Skin of body (tissue), 2 donors: ENCODE data around the gene ACIN1. TPM values are rescaled to one million over a fixed set of nuclear protein-coding genes. Genes with fewer than 3 reads are reported as not detected.
A peak's percentile ranks its signal among the peaks of the same experiment; 100 is the strongest.
"Not testable (repeated sequence)": the region's sequence is repeated elsewhere in the genome, so short reads cannot be mapped to it uniquely, and the experiment has no call there.

Experiments
- DNase-seq: peaks from one replicate; lab custom pipeline; 2025; lab: John Stamatoyannopoulos, UW
- total RNA-seq: library from RNA; depleted of rRNA; stranded (reverse); fragments of >200 nt; gene quantifications from one replicate; pipeline ENCODE4 v1.2.3, GENCODE V29; 2014

Gene ACIN1
- total RNA-seq, 1 donor from 2014 or later: 93.9 TPM

DNA sequence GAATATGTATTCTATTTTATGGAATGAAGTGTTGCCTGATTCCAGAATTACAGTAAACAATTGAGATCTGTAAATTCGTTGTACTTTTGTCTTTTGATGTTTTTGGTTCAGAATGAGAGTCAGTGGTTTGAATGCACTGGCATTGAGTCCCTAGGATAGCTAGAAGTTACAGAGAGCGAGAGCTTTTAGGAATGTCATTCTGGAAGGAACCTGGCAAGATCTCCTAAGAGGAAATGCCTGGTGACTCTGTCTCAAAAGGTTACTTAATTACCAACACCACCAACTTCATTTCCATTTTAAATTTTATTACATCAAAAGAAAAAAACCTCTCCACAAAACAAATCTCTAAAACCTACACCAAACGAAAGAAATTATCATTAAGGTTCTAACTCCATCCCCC is 30.1 kb upstream of the ACIN1 start:
- DNase-seq: no peak

DNA sequence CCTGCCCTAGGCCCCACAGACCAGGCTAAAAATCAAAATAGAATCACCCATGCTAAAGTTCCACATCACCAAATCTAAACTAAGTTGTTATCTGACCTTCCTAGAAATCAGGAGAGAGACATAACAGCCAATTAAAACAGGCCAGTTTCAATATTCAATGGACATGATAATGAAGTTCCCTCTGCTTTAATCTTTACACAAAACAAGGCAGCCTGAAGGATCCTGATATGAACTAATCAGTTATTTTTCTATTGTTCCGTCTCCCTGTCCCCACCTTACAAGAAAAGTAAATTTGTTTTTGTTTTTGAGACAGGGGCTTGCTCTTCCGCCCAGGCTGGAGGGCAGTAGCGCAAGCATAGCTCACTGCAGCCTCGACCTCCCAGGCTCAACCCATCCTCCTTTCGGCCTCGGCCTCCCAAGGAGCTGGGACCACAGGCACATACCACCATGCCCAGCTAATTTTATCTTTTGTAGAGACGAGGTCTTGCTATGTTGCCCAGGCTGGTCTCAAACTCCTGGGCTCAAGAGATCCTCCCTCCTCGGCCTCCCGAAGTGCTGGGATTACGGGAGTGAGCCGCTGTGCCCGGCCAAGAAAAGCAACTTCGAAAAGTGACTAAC is 29.5 kb upstream of the ACIN1 start:
- DNase-seq: no peak

DNA sequence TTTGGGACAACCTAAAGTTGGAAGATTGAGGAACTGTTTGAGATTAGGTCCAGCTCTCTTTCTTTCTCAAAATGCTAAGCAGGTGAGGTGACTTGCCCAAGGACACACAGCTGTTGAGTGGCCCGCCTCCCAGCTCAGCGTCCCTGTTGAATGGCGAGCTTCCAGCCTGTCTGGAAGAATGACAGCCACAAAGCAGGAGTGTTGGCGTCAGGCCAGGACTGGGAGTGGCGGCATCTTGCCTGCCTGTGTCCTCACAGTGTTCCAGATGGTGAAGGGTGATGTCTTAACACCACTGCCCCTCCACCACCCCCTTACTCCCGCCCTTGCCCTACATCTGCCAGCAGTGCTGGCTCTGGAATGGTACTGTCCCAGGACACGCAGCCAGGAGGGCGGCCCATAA is 28.5 kb upstream of the ACIN1 start:
- no peak for DNase-seq

DNA sequence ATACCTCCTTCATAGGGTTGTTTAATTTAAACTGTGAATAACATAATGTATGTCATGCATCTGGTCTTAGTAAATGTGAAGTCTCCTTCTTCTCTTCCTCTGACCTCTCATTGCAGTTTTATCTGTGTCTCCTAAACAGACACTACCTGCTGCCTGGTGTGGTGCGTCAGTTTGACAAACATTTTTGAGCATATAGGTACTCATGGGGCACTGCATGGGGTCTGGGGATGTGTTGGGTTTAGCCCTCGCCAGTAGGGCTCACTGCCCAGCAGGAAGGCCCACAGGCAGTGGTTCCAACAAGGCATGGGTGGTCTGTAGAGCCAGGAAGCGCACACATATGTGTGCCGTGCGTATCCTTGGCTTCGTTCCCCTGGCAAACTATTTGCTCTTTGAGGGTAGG is 27.1 kb upstream of the ACIN1 start:
- no peak for DNase-seq

DNA sequence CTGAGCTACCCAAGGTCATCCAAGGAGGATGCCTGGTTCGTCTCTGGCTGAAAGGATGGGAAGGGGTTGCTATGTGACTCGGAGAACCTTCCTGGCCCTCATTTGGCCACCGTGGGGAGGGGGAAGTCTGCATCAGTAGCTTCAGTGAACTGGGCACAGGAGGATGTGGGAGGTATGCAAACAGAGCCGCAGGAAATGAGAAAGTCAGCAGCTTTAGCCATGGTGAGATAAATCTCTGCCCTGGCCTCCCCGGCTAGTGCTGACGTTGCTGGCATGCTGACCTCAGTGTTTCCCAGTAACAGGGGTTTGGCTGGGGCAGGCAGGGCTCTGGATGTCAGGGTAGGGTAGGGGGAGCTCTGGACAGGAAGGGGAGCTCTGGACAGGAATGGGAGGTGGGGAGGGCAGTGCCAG is 26.4 kb upstream of the ACIN1 start:
- no peak for DNase-seq

DNA sequence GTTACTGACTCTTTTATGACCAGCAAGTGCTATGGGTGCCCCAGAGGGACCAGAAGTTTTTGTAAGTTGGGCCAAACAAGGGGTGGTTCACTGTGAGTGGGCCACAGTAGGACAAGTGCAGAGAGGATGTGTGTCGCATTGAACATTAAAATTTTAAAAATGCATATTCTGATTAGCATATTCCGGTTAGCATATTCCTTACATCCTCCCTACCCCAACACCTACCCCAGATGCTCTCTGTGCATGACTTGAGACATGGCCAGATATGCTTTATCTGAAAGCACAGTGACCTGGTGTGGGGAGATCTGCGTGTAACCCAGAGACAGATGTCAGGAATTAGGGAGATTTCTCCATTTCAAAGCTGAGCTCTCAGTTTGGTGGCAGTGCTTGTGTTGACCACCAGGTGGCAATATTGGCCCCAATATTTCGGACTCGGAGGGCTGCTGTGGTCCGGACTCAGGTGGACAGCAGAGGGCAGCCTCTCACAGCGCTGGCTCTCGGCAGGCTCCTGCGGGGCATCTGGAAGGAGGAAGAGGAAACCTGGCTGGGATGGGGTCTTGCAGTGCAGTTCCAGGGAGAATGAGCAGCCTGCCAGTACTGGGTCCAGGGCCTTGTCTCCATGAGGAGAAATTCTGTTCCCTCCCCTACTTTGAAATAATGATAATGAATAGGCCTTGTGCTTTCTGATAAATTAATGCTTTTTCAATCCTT is 25.8 kb upstream of the ACIN1 start:
- DNase-seq: peak; percentile 85

DNA sequence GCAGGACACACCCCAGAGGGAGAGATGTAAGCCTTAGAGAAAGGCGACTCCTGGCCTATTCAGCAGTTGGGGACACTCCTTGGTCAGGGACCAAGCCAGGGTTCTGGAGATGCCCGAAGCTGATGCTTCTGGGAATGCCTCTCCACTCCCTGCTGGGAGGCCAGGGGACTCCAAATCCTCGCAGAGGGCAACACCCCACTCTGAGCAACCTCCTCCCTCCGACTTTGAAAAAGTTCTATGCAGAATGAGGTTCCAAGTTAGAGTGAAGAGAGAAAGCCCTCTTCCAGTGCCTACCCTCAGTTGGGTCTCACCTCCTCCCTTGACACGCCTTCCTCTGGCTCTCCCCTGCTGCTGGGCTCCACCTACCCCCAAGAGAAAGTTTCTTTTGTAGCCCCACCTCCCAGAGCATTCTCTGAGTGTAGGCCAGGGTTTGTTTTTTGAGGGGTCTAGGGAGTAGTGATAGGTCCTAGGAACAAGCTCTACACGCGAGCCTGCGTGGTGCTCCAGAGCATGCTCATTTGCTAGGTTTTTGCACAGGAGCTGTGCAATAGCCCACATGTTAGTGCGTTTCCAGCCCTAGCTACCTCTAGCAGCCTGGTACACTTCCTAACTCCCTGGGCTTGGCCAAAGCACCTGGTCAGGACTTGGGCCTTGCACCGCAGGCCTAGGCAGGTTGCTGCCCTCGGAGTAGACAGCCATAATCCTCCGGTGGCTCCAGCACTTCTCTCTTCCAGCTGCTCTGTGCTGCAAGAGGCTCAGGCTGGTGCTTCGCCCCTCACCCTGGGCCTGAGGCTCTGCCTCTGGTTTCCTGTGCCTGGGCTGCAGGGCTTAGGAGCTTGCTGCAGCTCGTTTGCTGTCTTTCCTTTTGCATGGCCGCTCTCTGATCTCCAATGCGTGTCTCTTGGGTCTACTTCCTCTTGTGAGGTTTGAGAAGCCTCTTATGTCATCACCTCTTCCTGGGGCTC is 24.7 kb upstream of the ACIN1 start:
- DNase-seq: no peak

DNA sequence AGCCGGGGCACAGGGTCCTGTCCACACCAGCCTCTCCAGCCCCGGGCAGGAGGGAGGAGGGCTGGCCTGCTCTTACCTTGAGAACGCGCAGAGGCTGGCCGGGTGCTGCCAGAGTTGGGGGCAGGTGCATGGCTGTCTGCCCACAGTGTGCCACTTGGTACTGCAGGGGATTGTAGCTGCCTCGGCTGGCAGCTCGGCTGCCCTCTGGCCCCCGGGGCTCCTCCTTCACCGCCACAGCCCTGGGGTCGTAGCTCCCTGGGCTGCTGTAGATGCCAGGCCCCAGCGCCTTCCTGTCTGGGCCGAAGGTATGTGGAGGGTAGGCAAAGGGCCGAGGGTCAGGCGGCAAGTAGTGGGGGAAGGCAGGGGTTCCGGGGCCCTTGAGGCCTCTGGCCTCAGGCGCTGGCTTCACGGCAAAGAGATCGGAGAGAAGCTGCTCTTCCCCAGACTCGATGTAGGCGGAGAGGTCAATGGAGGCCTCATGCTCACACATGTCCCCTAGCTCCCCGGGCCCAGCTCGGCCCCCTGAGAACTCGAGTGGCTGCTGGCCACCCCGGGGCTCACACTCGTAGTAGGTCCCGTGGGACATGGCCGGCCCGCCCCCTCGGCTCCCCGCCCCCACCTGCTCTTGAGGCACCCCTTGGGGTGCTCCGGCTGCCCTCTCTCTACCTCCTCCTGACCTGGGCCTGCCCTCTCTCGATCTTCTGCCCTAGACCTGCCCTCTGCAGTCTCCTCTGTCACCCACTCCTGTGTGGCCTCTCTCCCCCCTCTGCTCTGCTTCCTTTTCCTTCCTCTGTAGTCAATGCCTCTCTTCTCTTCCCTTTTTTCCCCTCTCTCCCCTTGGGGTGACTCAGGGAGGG is 23.8 kb upstream of the ACIN1 start, which contains the start of gene CEBPE:
Gene CEBPE, minus strand, starts transcription at position 750 of the 857 bp plus-strand sequence. Its CDS starts 164 bp downstream, at position 586.
- DNase-seq: no peak

DNA sequence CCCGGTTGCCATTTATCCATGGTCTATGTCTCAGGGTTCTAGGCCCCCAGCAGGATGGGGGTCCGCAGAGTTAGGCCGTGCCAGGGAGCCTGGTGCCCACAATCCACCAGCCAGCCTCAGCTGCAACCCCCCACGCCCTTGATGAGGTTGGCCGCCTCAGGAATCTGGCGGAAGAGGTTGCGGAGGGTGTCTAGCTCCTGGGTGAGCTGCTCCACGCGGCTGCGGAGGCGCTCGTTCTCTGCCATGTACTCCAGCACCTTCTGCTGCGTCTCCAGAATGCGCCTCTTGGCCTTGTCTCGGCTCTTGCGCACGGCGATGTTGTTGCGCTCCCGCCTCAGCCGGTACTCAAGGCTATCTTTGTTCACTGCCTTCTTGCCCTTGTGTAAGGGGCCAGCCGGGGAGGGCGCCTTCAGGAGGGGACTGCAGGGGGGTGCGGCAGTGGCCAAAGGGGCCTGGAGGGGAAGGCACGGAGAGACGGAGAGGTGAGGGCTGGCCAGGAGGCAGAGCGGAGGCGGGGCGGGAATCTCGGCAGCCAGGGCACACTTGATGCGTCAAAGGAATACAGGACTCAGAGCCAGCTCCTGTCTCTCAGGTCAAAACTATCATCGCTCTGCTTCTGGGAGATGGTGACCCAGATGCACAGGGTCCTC is 22.6 kb upstream of the ACIN1 start:
- DNase-seq: no peak

DNA sequence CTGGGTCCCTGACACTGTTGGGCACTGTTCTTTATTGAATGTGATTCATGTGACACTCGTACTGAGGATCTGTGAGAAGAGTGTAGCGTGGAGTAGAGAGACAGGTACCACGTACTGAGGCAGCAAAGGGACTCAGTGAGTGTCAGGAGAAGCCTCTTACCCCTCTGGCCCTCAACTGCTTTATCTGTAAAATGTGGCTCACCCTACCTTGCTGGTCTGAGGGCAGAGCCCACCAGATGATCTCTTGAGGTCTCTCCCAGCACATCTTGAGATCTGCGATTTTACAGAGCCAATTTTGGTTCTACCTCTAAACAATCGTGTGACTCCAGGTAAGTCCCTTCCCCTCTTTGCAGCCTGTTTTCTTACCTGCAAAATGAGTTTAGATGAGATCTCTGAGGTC is 21.0 kb upstream of the ACIN1 start:
- DNase-seq: no peak

DNA sequence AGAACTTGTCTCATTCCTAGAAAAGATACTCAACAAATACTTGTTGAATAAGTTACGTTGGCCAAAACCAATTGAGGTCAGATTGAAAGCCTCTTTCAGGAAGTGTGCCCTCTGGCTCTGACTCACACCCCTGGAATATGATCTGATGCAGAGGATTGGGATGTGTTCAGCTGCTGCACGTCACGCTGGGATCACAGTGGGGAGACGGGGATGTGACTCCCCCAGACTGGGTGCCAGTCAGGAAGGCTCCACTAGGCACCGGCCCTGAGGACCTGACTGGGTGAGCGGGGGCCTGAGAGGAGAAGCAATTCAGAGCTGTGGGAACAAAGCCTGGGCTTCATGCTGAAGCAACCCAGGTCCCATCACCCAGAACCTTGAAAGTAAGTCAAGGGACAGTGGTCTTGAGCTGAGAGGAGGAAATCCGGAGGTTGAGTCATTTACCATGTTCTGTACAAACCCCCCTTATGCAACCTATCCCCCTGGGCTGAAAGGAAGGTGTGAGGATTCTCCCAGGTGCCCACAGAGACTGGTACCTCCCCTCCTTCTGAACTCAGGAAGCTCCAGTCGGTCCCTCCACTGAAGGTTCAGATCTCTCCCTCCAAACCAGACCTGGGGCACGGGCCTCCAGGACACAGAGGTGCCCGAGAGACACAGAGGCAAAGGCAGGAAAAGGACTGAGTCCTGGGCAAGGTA is 20.2 kb upstream of the ACIN1 start:
- no peak for DNase-seq

DNA sequence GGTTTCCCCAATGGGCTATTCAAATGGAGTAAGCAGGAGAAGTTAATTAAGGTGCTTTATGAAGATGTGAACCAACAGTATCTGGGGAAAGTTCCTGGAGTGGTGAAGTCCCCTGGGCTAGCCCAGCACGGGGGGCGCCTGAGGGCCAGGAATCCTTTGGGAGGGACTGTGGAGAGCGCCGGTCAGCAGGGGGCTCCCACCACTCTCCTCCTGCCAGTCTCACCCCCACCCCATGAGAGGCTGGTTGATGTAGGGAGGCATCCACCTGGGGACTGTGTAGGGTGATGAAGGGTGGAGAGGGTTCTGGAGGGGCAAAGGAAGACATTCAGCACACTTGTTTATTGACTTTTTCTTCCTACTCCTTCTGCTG is 19.7 kb upstream of the ACIN1 start:
- DNase-seq: no peak

DNA sequence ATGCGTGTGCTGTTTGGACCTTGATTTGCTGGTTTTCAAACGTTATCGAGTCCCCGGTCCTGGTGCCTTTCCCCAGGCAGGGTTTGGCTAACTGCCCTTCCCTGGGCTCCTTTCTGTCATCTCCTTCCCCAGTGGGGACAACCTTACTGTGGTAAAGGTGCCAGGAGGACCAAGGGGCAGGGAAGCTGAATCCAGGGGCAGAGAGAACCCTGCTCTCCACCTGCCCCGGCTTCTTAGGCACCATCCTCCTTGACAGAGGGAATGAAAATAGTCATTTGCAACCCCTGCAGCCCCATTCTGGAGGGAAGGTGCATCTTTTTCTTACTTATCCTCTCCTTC is 19.2 kb upstream of the ACIN1 start:
- DNase-seq: no peak

DNA sequence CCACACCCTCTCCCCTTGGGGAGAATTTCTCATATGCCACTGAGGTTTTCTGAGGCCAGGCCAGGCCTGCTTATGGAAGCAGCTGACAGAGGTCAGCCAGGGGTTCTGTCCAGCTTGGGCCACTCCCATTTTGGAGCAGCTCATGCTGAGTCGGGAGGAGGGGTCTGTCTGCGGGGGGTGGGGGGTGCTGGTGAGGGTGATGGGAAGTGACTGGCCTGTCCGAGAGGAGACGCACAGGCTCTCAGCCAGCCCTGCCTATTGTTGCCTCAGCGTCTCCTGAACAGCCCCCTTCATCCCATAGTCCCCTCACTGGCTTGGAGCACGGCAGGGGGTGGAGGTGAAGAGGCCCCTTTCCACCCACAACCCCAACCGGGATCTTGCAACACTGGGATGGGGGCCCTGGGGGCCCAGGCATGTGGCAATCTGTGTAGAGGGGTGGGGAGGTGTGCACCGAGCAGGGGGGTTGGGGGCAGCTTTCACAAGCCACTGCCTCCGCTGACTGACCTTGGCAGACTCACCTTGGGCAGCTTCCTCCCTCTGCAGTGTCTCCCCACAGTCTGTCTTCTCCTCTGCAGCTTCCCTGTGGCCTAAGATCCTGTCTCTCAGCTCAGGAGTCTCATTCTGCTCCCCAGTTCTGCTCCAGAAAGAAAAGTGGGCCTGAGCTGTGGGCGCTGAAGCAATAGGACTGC is 18.6 kb upstream of the ACIN1 start:
- DNase-seq: no peak

DNA sequence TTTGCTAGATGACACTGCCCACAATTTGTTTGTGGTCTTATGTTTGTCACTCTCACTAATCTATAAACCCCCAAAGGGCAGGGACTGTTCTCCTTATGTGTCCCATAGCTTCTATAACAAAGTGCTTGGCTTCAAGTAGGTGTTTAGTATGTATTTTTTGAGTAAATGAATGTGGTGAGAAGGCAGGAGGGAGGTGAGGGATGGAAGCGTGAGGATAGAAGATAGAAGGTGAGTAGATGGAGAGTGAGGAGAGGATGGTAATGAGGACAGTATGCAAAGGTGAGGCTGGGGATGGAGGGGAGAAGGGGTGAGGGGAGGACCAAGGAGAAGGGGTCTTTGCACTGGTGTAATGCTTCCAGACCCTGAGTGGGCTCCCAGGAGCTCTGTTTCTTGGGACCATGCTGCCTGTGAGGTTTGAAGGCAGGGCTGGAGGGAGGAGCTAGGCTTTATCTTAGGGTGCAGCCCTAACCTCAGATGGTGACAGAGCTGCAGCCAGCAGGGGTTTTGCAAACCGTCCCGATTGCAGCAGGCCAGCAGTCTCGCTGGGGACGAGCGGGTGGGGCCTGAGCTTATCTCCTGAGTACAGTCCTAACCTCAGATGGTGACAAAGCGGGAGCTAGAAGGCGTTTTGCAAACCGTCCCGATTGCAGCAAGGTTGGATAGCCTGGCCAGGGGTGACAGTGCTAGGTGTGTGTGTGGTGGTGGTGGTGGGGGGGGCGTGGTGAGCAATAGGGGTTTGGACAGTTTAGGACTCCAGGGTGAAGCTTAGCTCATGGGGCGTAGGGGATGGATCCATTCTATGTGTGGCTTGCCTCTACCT is 17.6 kb upstream of the ACIN1 start:
- DNase-seq: no peak

DNA sequence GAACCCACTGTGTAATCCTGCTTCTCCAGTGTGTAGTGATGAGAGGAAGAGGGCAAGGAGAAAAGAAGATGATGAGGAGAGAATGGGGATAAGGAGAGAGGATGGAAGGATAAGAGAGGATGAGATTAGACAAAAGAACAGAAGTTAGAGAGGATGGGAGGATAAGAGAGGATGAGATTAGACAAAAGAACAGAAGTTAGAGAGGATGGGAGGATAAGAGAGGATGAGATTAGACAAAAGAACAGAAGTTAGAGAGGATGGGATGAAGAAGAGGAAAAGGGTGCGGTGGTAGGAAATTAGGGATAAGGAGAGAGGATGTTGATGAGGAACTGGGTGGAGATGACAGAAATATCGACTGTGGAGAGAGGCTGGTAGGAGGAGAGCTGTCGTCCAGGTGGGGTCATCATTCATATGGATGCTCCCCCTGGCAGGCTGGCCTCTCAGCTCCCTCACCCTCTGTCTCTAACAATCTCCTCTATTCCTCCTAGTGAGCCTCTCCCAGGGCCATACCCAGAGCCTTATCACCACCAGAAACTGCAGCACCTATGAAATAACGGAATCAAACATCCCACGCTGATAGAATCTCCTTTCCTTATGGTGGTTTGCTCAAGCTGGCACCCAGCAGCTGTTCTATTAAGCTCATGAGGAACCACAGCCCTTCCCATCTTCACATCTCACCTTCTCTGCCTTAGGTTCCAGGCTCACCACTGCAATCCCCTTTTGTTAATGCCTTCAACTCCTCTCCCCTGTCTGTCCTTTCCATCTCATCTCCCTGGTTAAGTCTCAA is 15.8 kb upstream of the ACIN1 start:
- no peak for DNase-seq

DNA sequence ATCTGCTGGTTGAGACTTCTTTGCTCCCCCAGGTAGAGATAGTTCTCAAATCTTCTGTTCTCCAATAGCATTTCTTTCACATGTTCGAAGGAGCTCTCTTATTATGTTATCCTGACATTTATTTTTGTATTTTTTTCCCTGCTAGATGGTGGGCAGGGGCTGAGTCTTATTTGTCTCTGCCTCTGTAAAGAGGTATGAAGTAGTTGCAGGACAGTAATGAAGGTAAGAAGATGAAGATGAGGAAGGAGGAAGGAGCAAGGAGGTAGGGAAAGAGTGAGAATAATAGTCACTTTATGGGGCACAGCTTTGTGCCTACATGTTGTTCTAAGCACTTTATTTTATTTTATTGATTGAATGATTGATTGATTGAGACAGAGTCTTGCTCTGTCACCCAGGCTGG is 14.8 kb upstream of the ACIN1 start:
- no peak for DNase-seq

DNA sequence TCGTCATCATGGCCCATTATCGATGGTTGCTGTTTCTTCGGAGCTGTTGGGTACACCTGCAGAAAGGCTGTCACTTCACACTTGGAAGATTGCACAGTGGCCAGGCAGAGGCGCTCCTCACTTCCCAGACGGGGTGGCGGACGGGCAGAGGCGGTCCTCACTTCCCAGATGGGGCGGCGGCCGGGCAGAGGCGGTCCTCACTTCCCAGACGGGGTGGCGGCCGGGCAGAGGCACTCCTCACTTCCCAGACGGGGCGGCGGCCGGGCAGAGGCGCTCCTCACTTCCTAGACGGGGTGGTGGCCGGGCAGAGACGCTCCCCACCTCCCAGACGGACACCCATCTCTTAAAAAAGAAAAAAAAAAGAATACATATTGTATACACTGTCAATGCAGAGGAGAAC is 13.2 kb upstream of the ACIN1 start:
- DNase-seq: not testable (repeated sequence)
